Transverse colon (tissue), 4 donors: ENCODE results near the gene MYH14. TPM values are rescaled to one million over a fixed set of nuclear protein-coding genes. Genes with fewer than 3 reads are reported as not detected.

Experiments used
- DNase-seq: peaks from one replicate; pipeline ENCODE4 v3.0.0-alpha.2; 2019
- H3K27ac ChIP-seq, 4 donors: fragments of 200-600 bp; sonication (generic); 2 replicates each; pipeline ENCODE4 v1.5.1; 2016 to 2018; ENCODE audit warnings: inconsistent platforms in 4 of 4
- H3K27me3 ChIP-seq: fragments of 200-600 bp; sonication (generic); 2 replicates; pipeline ENCODE4 v1.5.1; 2017; ENCODE audit warnings: inconsistent platforms
- H3K36me3 ChIP-seq, 4 donors: fragments of 200-600 bp; sonication (generic); 2 replicates each; pipeline ENCODE4 v1.5.1; 2017 to 2019; ENCODE audit warnings: inconsistent platforms in 4 of 4
- H3K4me1 ChIP-seq, 4 donors: fragments of 200-600 bp; sonication (generic); 2 replicates each; pipeline ENCODE4 v1.5.1; 2017 to 2020; ENCODE audit warnings: inconsistent platforms in 4 of 4
- H3K4me3 ChIP-seq, 4 donors: fragments of 200-600 bp; sonication (generic); 1 replicate in 1 of 4; 2 replicates in 3 of 4; pipeline versions ENCODE4 v1.5.1 to v1.6.1; 2017 to 2019; ENCODE audit warnings: inconsistent platforms in 4 of 4
- H3K9me3 ChIP-seq, 2 donors: fragments of 200-600 bp; sonication (generic); 2 replicates each; pipeline ENCODE4 v1.5.1; 2017 to 2019; ENCODE audit warnings: inconsistent platforms in 2 of 2
- CTCF ChIP-seq, 5 experiments: fragments of 200-600 bp in 3 of 5; fragments of 450-650 bp in 2 of 5; sonication (generic) in 3 of 5; IDR thresholded peaks; 1 replicate in 2 of 5; 2 replicates in 3 of 5; pipeline ENCODE4 v1.5.1; 2016 to 2017; ENCODE audit warnings: antibody characterized with exemption in 5 of 5, inconsistent platforms in 3 of 5, mild to moderate bottlenecking in 2 of 5, moderate library complexity in 1 of 5
- EP300 ChIP-seq: sonication (generic); formaldehyde crosslinking; IDR thresholded peaks from one replicate; pipeline ENCODE4 v1.6.1; 2017; ENCODE audit warnings: antibody characterized with exemption, low read depth
- POLR2A ChIP-seq: fragments of 450-650 bp; IDR thresholded peaks from one replicate; pipeline ENCODE4 v1.6.1; 2016; ENCODE audit warnings: antibody characterized with exemption, mild to moderate bottlenecking, moderate library complexity
- POLR2AphosphoS5 ChIP-seq, 3 donors: sonication (generic); formaldehyde crosslinking; IDR thresholded peaks; one replicate each; pipeline ENCODE4 v1.6.1; 2016; ENCODE audit warnings: antibody characterized with exemption in 3 of 3
- WGBS, 2 donors: methylation state at CpG; one replicate each; pipeline ENCODE4 v1.1.5; 2018; ENCODE audit warnings: low coverage in 1 of 2; 5-methylcytosine and 5-hydroxymethylcytosine counted together
- in situ Hi-C, 4 donors: fragments of 200-750 bp; cut with MboI; loops; one replicate each; pipeline versions ENCODE4 v1.15.0 to v1.15.1; 2017; ENCODE audit warnings: low sequenced_read_pairs in 3 of 4, low pct_ligation_motif_present in 1 of 4, low pct_unique_long_range_greater_than_20kb in 1 of 4
- intact Hi-C: fragments of 100-400 bp; cut with DNase I; formaldehyde crosslinking; loops from one replicate; pipeline ENCODE4 v1.15.1; 2023; ENCODE audit warnings: low total_unique reads
- total RNA-seq, 4 donors: library from RNA; depleted of rRNA; stranded (reverse); fragments of >200 nt; gene quantifications; one replicate each; pipeline ENCODE4 v1.1.0, GENCODE V29; 2016

MYH14 gene
- total RNA-seq, 4 donors from 2014 or later: 321 to 814 (median 393) TPM

DNA sequence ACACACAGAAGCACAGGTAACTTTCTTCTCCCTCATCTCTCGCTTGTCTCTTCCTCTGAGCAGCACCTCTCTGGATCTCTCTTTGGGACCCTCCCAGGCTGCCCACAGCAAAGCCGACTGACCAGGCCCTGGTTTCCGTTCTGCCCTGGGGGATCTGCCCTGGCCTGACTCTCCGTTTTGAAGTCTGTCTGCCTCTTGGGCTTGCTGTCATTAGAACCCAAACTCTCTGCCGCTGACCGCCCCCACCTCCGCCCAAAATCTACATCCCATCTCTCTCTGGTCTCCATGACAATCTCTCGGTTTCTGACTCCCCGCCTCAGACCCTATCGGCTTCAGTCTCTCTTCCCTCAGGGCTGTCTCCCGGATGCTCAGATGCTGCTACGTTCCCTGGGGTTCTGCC, 118.8 kb downstream of the MYH14 start:
- Histone ChIP-seq H3K4me3 (no peak overlapping the region), H3K36me3 (no peaks in the 10 kb centered on the region), H3K27ac (no peak overlapping the region), H3K4me1 (peaks cover 3 to 11% (median 6%) of the 10 kb centered on the region in 4 donors), H3K9me3 (no peaks in the 10 kb centered on the region), H3K27me3 (peaks cover 16% of the 10 kb centered on the region)
- in situ Hi-C loops: no loop called here
- TF ChIP-seq POLR2AphosphoS5 (IDR thresholded peaks at IDR 0.05) (no peak), EP300 (no peak), POLR2A (no peak), CTCF (IDR thresholded peaks at IDR 0.05) (no peak)
- WGBS, 2 donors: 86 to 100% methylated on average over 5 to 12 of the region's 12 CpGs
- intact Hi-C loops: no loop called here
- no peak for DNase-seq

GRCh38 chr19:50322931-50323781, 119.7 kb downstream of the MYH14 start:
- Histone ChIP-seq H3K4me3 (no peak overlapping the region), H3K27ac (no peak overlapping the region), H3K4me1 (peaks cover 3 to 11% (median 6%) of the 10 kb centered on the region in 4 donors), H3K27me3 (peaks cover 25% of the 10 kb centered on the region), H3K9me3 (no peaks in the 10 kb centered on the region), H3K36me3 (no peaks in the 10 kb centered on the region)
- TF ChIP-seq POLR2A (no peak), EP300 (no peak), CTCF (IDR thresholded peaks at IDR 0.05) (no peak), POLR2AphosphoS5 (IDR thresholded peaks at IDR 0.05) (no peak)
- no peak for DNase-seq
- WGBS, 2 donors: 92 to 97% methylated on average over 18 to 52 of the region's 55 CpGs
- intact Hi-C loops (no loop called here), in situ Hi-C loops (no loop called here)

- no peak overlapping the region for H3K27ac ChIP-seq
- H3K4me3 ChIP-seq: no peak overlapping the region
- in situ Hi-C loops (no loop called here), intact Hi-C loops (no loop called here)
- peaks cover 29% of the 10 kb centered on the region for H3K27me3 ChIP-seq
- peaks cover 3 to 14% (median 10%) of the 10 kb centered on the region in 4 donors for H3K4me1 ChIP-seq
- TF ChIP-seq CTCF (IDR thresholded peaks at IDR 0.05) (no peak), POLR2A (no peak), POLR2AphosphoS5 (IDR thresholded peaks at IDR 0.05) (no peak), EP300 (no peak)
- 91% methylated on average over 11 of the region's 12 CpGs; no CpG with 5 or more reads in 1 of the 2 donors for WGBS, 2 donors
- no peak for DNase-seq
- no peaks in the 10 kb centered on the region for H3K9me3 ChIP-seq
- no peaks in the 10 kb centered on the region for H3K36me3 ChIP-seq
Observed at GRCh38 chr19:50323782-50324133, 120.3 kb downstream of the MYH14 start.

DNA sequence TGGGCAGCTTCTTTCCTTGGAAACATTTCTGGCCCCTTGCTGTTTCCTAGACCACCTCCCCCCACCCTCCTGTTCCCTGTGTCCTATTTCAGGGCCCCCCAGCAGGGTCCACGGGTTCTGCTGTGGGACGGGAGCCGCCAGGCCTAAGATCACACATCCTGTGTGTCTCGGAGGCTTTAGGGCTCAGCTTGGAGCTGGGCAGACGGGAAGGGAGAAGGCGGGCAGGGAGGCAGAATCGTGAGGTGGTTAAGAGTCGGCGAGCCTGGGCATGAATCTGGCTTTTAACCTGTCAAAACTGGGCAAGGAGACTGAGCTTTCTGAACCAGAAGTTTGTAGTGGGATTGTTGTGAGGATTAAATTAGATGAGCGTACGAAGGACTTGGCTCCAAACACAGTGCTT, 120.9 kb downstream of the MYH14 start:
- no peak for TF ChIP-seq CTCF (IDR thresholded peaks at IDR 0.05)
- no peak for TF ChIP-seq POLR2A
- TF ChIP-seq POLR2AphosphoS5 (IDR thresholded peaks at IDR 0.05): no peak
- no peak for TF ChIP-seq EP300
- H3K36me3 ChIP-seq: no peaks in the 10 kb centered on the region
- in situ Hi-C loops (no loop called here), intact Hi-C loops (no loop called here)
- H3K27me3 ChIP-seq: peaks cover 32% of the 10 kb centered on the region
- no peak overlapping the region for H3K4me3 ChIP-seq
- H3K27ac ChIP-seq: no peak overlapping the region
- DNase-seq: no peak
- 80 to 87% methylated on average over 5 to 11 of the region's 11 CpGs for WGBS, 2 donors
- no peaks in the 10 kb centered on the region for H3K9me3 ChIP-seq
- peaks cover 3 to 15% (median 12%) of the 10 kb centered on the region in 4 donors for H3K4me1 ChIP-seq
